HEK293 (cell line): ENCODE data around the gene AK1.

Experiments
- IKZF3 ChIP-seq: fragments of 450-650 bp; IDR thresholded peaks from 2 replicates; pipeline ENCODE4 v1.5.0; 2018; ENCODE audit warnings: missing biosample characterization, mild to moderate bottlenecking, missing genetic modification characterization, moderate library complexity
- KLF10 ChIP-seq: fragments of 450-650 bp; IDR thresholded peaks from 2 replicates; pipeline ENCODE4 v1.5.1; 2018; ENCODE audit warnings: missing biosample characterization, mild to moderate bottlenecking, missing genetic modification characterization
- KLF8 ChIP-seq: fragments of 450-650 bp; formaldehyde crosslinking; IDR thresholded peaks from 2 replicates; pipeline ENCODE4 v1.5.1; 2016; ENCODE audit warnings: missing biosample characterization, missing genetic modification characterization
- MYNN ChIP-seq: fragments of 450-650 bp; formaldehyde crosslinking; IDR thresholded peaks from 2 replicates; pipeline ENCODE4 v1.5.1; 2016; ENCODE audit warnings: missing biosample characterization, missing genetic modification characterization, borderline replicate concordance
- MZF1 ChIP-seq: fragments of 450-650 bp; formaldehyde crosslinking; IDR thresholded peaks from 2 replicates; pipeline ENCODE4 v1.5.1; 2017; ENCODE audit warnings: missing biosample characterization, missing genetic modification characterization, borderline replicate concordance
- ZBTB20 ChIP-seq: fragments of 450-650 bp; formaldehyde crosslinking; IDR thresholded peaks from 2 replicates; pipeline ENCODE4 v1.5.1; 2016; ENCODE audit warnings: missing biosample characterization, missing genetic modification characterization
- ZBTB7A ChIP-seq: fragments of 450-650 bp; formaldehyde crosslinking; IDR thresholded peaks from 2 replicates; pipeline ENCODE4 v1.5.1; 2016; ENCODE audit warnings: low read depth, missing biosample characterization, missing genetic modification characterization
- ZNF184 ChIP-seq: fragments of 450-650 bp; IDR thresholded peaks from 2 replicates; pipeline ENCODE4 v1.5.1; 2018; ENCODE audit warnings: missing biosample characterization, mild to moderate bottlenecking, missing genetic modification characterization
- ZNF223 ChIP-seq: fragments of 450-650 bp; formaldehyde crosslinking; IDR thresholded peaks from 2 replicates; pipeline ENCODE4 v1.5.1; 2016; ENCODE audit warnings: missing biosample characterization, missing genetic modification characterization
- ZNF23 ChIP-seq: fragments of 450-650 bp; formaldehyde crosslinking; IDR thresholded peaks from 2 replicates; pipeline ENCODE4 v1.5.1; 2016; ENCODE audit warnings: missing biosample characterization, missing genetic modification characterization, borderline replicate concordance
- ZNF473 ChIP-seq: fragments of 450-650 bp; formaldehyde crosslinking; IDR thresholded peaks from 2 replicates; pipeline ENCODE4 v1.5.1; 2017; ENCODE audit warnings: missing biosample characterization, missing genetic modification characterization
- ZNF514 ChIP-seq: fragments of 450-650 bp; formaldehyde crosslinking; IDR thresholded peaks from 2 replicates; pipeline ENCODE4 v1.5.1; 2016; ENCODE audit warnings: missing biosample characterization, missing genetic modification characterization
- ZNF529 ChIP-seq: fragments of 450-650 bp; formaldehyde crosslinking; IDR thresholded peaks from 2 replicates; pipeline ENCODE4 v1.5.1; 2017; ENCODE audit warnings: missing genetic modification characterization, missing biosample characterization; ENCODE audit not compliant: insufficient replicate concordance
- ZNF560 ChIP-seq: fragments of 450-650 bp; formaldehyde crosslinking; IDR thresholded peaks from 2 replicates; pipeline ENCODE4 v1.5.1; 2017; ENCODE audit warnings: missing biosample characterization, missing genetic modification characterization, borderline replicate concordance
- ZNF561 ChIP-seq: fragments of 450-650 bp; IDR thresholded peaks from 2 replicates; pipeline ENCODE4 v1.5.1; 2018; ENCODE audit warnings: missing biosample characterization, missing genetic modification characterization, borderline replicate concordance
- ZNF610 ChIP-seq: fragments of 450-650 bp; formaldehyde crosslinking; IDR thresholded peaks from 2 replicates; pipeline ENCODE4 v1.5.1; 2016; ENCODE audit warnings: missing biosample characterization, missing genetic modification characterization, borderline replicate concordance
- ZNF791 ChIP-seq: fragments of 450-650 bp; formaldehyde crosslinking; IDR thresholded peaks from 2 replicates; pipeline ENCODE4 v1.5.1; 2016; ENCODE audit warnings: missing biosample characterization, missing genetic modification characterization
- ZNF830 ChIP-seq: fragments of 450-650 bp; IDR thresholded peaks from 2 replicates; pipeline ENCODE4 v1.5.0; 2018; ENCODE audit warnings: missing biosample characterization, missing genetic modification characterization, low read depth, mild to moderate bottlenecking, moderate library complexity
- TF ChIP-seq, protein P1 (sequence below): fragments of 450-650 bp; formaldehyde crosslinking; IDR thresholded peaks from 2 replicates; pipeline ENCODE4 v1.5.1; 2017; ENCODE audit warnings: missing biosample characterization, missing genetic modification characterization
- TF ChIP-seq, protein P2 (sequence below): IDR thresholded peaks from 2 replicates; pipeline ENCODE4 v1.6.1; 2011; ENCODE audit warnings: mild to moderate bottlenecking, low read depth, low read length, borderline replicate concordance
- TF ChIP-seq, protein P3 (sequence below): fragments of 450-650 bp; formaldehyde crosslinking; IDR thresholded peaks from 2 replicates; pipeline ENCODE4 v1.5.0; 2017; ENCODE audit warnings: missing biosample characterization, missing genetic modification characterization, borderline replicate concordance
- TF ChIP-seq, protein P4 (sequence below): fragments of 450-650 bp; formaldehyde crosslinking; IDR thresholded peaks from 2 replicates; pipeline ENCODE4 v1.5.1; 2016; ENCODE audit warnings: missing biosample characterization, missing genetic modification characterization
- TF ChIP-seq, protein P5 (sequence below): fragments of 450-650 bp; formaldehyde crosslinking; IDR thresholded peaks from 2 replicates; pipeline ENCODE4 v1.5.1; 2016; ENCODE audit warnings: missing biosample characterization, missing genetic modification characterization
- TF ChIP-seq, protein P6 (sequence below): fragments of 450-650 bp; formaldehyde crosslinking; IDR thresholded peaks from 2 replicates; pipeline ENCODE4 v1.5.1; 2016; ENCODE audit warnings: missing biosample characterization, missing genetic modification characterization

The AK1 gene

DNA sequence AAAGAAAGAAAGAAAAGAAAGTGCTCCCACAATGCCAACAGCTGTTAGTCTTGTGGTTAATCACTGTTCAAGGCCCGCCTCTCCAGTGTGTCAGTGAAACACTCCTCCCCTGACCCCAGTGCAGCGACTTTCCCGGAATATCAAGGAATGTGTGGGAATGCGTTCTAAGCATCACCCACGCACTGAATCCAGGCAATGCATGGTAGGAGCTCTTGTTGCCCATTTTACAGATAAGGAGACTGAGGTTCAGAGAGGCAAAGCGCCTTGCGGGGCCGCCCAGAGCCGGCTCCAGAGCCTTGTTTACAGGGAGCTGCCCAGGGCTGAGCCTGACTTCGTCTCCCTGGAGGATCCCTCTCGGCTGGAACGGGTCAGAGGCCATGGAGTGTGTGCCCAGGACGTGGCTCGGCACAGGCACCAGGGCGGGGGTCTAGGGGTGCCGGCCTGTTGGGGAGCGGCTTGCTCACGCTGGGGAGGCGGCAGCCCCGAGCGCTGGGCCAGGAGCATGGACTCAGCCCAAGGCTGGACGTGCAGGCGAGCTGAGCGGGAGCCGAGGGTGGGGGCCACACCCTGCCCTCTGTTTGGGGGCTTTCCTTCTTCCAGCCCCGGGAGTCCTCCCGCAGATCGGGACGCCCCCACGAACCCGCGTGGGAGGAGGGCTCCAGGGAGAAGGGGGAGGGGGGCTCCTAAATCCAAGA lies 21.1 kb upstream of the AK1 start (continued):
- no peak for TF ChIP-seq ZNF23
- TF ChIP-seq, protein P1, sequence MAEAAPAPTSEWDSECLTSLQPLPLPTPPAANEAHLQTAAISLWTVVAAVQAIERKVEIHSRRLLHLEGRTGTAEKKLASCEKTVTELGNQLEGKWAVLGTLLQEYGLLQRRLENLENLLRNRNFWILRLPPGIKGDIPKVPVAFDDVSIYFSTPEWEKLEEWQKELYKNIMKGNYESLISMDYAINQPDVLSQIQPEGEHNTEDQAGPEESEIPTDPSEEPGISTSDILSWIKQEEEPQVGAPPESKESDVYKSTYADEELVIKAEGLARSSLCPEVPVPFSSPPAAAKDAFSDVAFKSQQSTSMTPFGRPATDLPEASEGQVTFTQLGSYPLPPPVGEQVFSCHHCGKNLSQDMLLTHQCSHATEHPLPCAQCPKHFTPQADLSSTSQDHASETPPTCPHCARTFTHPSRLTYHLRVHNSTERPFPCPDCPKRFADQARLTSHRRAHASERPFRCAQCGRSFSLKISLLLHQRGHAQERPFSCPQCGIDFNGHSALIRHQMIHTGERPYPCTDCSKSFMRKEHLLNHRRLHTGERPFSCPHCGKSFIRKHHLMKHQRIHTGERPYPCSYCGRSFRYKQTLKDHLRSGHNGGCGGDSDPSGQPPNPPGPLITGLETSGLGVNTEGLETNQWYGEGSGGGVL (tag by site-specific recombination), result no peak
- TF ChIP-seq ZNF560 (tag by site-specific recombination), result no peak
- TF ChIP-seq, protein P2, sequence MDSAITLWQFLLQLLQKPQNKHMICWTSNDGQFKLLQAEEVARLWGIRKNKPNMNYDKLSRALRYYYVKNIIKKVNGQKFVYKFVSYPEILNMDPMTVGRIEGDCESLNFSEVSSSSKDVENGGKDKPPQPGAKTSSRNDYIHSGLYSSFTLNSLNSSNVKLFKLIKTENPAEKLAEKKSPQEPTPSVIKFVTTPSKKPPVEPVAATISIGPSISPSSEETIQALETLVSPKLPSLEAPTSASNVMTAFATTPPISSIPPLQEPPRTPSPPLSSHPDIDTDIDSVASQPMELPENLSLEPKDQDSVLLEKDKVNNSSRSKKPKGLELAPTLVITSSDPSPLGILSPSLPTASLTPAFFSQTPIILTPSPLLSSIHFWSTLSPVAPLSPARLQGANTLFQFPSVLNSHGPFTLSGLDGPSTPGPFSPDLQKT, result no peak
- no peak for TF ChIP-seq ZNF473 (tag by site-specific recombination)
- TF ChIP-seq, protein P3, sequence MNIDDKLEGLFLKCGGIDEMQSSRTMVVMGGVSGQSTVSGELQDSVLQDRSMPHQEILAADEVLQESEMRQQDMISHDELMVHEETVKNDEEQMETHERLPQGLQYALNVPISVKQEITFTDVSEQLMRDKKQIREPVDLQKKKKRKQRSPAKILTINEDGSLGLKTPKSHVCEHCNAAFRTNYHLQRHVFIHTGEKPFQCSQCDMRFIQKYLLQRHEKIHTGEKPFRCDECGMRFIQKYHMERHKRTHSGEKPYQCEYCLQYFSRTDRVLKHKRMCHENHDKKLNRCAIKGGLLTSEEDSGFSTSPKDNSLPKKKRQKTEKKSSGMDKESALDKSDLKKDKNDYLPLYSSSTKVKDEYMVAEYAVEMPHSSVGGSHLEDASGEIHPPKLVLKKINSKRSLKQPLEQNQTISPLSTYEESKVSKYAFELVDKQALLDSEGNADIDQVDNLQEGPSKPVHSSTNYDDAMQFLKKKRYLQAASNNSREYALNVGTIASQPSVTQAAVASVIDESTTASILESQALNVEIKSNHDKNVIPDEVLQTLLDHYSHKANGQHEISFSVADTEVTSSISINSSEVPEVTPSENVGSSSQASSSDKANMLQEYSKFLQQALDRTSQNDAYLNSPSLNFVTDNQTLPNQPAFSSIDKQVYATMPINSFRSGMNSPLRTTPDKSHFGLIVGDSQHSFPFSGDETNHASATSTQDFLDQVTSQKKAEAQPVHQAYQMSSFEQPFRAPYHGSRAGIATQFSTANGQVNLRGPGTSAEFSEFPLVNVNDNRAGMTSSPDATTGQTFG (tag by site-specific recombination), result no peak
- TF ChIP-seq KLF10, result 0 out of 2 replicates have a peak, but pooled peaks have one; percentile 24
- TF ChIP-seq ZNF223 (tag by site-specific recombination), result 0 out of 2 replicates have a peak, but pooled peaks have one; percentile 33
- no peak for TF ChIP-seq ZNF529
- TF ChIP-seq, protein P4, sequence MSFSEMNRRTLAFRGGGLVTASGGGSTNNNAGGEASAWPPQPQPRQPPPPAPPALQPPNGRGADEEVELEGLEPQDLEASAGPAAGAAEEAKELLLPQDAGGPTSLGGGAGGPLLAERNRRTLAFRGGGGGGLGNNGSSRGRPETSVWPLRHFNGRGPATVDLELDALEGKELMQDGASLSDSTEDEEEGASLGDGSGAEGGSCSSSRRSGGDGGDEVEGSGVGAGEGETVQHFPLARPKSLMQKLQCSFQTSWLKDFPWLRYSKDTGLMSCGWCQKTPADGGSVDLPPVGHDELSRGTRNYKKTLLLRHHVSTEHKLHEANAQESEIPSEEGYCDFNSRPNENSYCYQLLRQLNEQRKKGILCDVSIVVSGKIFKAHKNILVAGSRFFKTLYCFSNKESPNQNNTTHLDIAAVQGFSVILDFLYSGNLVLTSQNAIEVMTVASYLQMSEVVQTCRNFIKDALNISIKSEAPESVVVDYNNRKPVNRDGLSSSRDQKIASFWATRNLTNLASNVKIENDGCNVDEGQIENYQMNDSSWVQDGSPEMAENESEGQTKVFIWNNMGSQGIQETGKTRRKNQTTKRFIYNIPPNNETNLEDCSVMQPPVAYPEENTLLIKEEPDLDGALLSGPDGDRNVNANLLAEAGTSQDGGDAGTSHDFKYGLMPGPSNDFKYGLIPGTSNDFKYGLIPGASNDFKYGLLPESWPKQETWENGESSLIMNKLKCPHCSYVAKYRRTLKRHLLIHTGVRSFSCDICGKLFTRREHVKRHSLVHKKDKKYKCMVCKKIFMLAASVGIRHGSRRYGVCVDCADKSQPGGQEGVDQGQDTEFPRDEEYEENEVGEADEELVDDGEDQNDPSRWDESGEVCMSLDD (tag by site-specific recombination), result peak; percentile 79; the same call in 1 of the 2 replicates
- TF ChIP-seq ZBTB7A (tag by site-specific recombination), result no peak
- TF ChIP-seq, protein P5, sequence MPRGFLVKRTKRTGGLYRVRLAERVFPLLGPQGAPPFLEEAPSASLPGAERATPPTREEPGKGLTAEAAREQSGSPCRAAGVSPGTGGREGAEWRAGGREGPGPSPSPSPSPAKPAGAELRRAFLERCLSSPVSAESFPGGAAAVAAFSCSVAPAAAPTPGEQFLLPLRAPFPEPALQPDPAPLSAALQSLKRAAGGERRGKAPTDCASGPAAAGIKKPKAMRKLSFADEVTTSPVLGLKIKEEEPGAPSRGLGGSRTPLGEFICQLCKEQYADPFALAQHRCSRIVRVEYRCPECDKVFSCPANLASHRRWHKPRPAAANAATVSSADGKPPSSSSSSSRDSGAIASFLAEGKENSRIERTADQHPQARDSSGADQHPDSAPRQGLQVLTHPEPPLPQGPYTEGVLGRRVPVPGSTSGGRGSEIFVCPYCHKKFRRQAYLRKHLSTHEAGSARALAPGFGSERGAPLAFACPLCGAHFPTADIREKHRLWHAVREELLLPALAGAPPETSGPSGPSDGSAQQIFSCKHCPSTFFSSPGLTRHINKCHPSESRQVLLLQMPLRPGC (tag by site-specific recombination), result no peak; the same call in 1 of the 2 replicates
- no peak for TF ChIP-seq ZNF610 (tag by site-specific recombination)
- no peak for TF ChIP-seq MZF1
- peak; percentile 58 for TF ChIP-seq ZBTB20 (tag by site-specific recombination)
- TF ChIP-seq MYNN (tag by site-specific recombination), result no peak
- TF ChIP-seq ZNF791, result no peak
- TF ChIP-seq KLF8 (tag by site-specific recombination), result 0 out of 2 replicates have a peak, but pooled peaks have one; percentile 43
- no peak for TF ChIP-seq ZNF184 (tag by site-specific recombination)
- TF ChIP-seq ZNF830 (tag by site-specific recombination), result no peak
- 0 out of 2 replicates have a peak, but pooled peaks have one; percentile 11 for TF ChIP-seq ZNF561
- peak; percentile 11; the same call in 1 of the 2 replicates for TF ChIP-seq IKZF3
- no peak for TF ChIP-seq ZNF514 (tag by site-specific recombination)
- TF ChIP-seq, protein P6, sequence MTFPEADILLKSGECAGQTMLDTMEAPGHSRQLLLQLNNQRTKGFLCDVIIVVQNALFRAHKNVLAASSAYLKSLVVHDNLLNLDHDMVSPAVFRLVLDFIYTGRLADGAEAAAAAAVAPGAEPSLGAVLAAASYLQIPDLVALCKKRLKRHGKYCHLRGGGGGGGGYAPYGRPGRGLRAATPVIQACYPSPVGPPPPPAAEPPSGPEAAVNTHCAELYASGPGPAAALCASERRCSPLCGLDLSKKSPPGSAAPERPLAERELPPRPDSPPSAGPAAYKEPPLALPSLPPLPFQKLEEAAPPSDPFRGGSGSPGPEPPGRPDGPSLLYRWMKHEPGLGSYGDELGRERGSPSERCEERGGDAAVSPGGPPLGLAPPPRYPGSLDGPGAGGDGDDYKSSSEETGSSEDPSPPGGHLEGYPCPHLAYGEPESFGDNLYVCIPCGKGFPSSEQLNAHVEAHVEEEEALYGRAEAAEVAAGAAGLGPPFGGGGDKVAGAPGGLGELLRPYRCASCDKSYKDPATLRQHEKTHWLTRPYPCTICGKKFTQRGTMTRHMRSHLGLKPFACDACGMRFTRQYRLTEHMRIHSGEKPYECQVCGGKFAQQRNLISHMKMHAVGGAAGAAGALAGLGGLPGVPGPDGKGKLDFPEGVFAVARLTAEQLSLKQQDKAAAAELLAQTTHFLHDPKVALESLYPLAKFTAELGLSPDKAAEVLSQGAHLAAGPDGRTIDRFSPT (tag by site-specific recombination), result peak; percentile 26; the same call in 1 of the 2 replicates
